H1 (cell line): ENCODE measurements around the gene SYK. TPM values are rescaled to one million over a fixed set of nuclear protein-coding genes. Genes with fewer than 3 reads are reported as not detected.

Source experiments
- polyA plus RNA-seq, 7 experiments: library from polyadenylated mRNA; depleted of rRNA in 3 of 7; stranded (reverse) in 5 of 7; unstranded in 2 of 7; fragments of >200 nt in 5 of 7; fragments of 200-250 nt in 2 of 7; gene quantifications; 1 replicate in 5 of 7; 2 replicates in 1 of 7; 4 replicates in 1 of 7; pipeline versions ENCODE4 v1.2.1 to v1.2.3, GENCODE V29; 2011 to 2013; ENCODE audit warnings: missing spikeins in 2 of 7, mixed read lengths in 2 of 7
- total RNA-seq: library from RNA; stranded (reverse); fragmentation: NEBNext Ultra II Directional; extraction: Animal tissue kit (Norgen Biotek cat#: 25700); gene quantifications from 2 replicates; pipeline ENCODE4 v1.2.1, GENCODE V29; 2021
- TF ChIP-seq, protein P1 (sequence below), 3 experiments: IDR thresholded peaks; 1 replicate in 2 of 3; 2 replicates in 1 of 3; pipeline versions ENCODE4 v1.5.1 to v1.6.1; 2011; ENCODE audit warnings: low read length in 3 of 3, mild to moderate bottlenecking in 3 of 3, inconsistent platforms in 2 of 3, low read depth in 1 of 3, moderate library complexity in 1 of 3; ENCODE audit not compliant: insufficient read depth in 1 of 3; ENCODE audit errors: control extremely low read depth in 1 of 3

Gene SYK
- total and polyA plus RNA-seq, 2 of the 8 experiments (the other 6 are each of a cell fraction or from before 2014, with no cell fraction given): 1.5 to 4.4 TPM

DNA sequence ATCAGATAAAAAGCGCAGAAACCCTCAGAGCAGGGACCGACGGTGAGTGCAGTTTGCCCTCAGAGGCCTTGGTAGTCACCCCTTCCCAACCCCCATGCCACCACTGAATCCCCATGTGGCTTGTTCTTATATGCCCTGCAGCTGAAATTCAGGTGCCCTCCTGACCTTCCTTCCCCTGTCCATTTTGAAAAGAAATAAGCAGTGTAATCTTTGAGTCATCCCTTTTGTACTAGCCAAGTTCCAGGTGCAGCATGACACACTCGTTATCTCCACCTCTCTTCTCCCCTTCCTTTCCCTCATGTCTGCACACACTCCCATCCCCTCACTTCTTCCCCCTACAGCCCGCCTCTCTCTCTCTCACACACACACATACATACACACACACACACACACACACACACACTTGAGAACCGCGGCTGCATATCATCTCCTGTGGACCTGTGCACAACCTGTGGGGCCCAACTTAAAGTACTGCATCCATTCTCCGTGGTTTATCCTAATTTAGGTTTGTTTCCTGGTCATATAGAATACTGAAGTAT lies 53.1 kb downstream of the SYK start (continued):
- TF ChIP-seq, protein P1, sequence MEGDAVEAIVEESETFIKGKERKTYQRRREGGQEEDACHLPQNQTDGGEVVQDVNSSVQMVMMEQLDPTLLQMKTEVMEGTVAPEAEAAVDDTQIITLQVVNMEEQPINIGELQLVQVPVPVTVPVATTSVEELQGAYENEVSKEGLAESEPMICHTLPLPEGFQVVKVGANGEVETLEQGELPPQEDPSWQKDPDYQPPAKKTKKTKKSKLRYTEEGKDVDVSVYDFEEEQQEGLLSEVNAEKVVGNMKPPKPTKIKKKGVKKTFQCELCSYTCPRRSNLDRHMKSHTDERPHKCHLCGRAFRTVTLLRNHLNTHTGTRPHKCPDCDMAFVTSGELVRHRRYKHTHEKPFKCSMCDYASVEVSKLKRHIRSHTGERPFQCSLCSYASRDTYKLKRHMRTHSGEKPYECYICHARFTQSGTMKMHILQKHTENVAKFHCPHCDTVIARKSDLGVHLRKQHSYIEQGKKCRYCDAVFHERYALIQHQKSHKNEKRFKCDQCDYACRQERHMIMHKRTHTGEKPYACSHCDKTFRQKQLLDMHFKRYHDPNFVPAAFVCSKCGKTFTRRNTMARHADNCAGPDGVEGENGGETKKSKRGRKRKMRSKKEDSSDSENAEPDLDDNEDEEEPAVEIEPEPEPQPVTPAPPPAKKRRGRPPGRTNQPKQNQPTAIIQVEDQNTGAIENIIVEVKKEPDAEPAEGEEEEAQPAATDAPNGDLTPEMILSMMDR (IDR thresholded peaks at IDR 0.05; ENCODE audit: control extremely low read depth in 1 of 3, insufficient read depth in 1 of 3, low read depth in 1 of 3, low read length in 3 of 3): no peak
